Measurements from ENCODE around the gene TMEM50A.
"Not testable (repeated sequence)": the region's sequence is repeated elsewhere in the genome, so short reads cannot be mapped to it uniquely, and the experiment has no call there.

TMEM50A gene

DNA sequence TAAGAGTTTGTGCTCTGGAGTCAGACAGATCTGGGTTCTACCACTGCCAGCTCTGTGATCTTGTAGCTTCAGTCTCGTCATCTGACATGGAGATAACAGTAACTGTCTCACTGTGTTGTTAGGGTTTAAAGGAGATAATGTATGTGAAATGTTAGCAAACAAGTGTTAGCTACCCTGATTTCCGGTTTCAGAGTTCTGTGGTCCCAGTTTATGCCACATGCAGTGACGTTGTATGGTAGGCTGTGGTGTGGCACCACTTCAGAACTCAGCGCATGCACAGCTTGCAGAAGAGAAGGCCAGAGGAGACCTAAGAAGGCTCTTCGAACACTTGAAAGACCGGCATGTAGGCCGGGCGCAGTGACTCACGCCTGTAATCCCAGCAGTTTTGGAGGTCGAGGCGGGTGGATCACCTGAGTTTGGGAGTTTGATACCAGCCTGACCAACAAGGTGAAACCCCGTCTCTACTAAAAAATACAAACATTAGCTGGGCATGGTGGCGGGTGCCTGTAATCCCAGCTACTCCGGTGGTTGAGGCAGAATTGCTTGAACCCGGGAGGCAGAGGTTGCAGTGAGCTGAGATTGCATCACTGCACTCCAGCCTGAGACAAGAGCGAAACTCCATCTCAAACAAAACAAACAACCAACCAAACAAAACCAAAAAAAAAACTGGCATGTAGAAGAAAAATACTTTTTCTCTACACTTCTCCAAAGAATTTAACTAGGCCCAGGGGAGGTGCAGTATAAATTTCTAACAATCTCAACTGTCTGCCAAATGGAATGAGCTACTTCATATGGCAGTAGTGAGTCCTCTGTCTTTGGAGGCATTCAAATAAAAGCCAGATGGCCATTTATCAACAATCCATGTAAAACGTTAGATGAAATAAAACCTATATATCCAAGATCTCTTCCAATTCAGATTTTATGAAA is 10.0 kb upstream of the TMEM50A start:
- H3K4me3 ChIP-seq (replicated peaks; ENCODE audit: low read depth, low read length); DNase-seq (ENCODE audit: low read depth): not testable (repeated sequence)

DNA sequence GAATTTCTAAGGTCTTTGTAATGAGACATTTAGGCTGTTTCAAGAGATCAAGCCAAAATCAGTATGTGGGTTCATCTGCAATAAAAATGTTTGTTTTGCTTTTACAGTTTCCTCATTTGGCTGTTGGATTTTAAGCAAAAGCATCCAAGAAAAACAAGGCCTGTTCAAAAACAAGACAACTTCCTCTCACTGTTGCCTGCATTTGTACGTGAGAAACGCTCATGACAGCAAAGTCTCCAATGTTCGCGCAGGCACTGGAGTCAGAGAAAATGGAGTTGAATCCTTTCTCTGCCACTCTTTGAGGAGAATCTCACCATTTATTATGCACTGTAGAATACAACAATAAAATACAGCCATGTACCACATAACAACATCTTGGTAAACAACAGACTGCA is 9.3 kb upstream of the TMEM50A start:
- DNase-seq (ENCODE audit: low read depth); H3K4me3 ChIP-seq (replicated peaks; ENCODE audit: low read depth, low read length): not testable (repeated sequence)

DNA sequence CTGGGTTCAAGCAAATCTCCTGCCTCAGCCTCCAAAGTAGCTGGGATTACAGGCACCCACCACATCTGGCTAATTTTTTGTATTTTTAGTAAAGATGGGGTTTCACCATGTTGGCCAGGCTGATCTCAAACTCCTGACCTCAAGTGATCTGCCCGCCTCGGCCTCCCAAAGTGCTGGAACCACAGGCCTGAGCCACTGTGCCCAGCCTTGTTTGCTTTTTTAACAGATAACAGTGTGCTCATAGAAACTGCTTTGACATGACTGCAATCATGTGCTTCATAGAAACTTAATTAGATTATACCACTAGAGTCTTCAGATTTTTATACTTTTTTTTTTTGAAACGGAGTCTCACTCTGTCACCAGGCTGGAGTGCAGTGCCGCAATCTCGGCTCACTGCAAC is 8.8 kb upstream of the TMEM50A start:
- not testable (repeated sequence) for H3K4me3 ChIP-seq (replicated peaks; ENCODE audit: low read depth, low read length); DNase-seq (ENCODE audit: low read depth)

DNA sequence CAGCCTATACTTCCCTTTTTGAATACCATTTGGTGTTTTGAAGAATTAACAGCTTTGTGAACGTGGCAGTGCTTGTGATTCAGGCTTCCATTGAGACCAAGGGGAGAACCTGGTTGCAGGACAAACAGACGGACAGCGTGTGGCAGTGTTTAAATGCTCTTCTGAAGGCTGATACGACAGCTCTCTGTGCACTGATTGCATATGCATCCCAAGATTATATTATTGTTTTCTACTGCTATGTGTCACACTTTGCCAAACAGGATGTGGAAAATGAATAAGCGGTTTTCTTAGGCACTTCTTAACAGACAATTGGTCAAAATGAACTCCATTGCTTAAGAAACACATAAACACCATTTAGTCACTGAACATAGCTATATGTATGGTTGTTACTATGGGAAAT is 8.2 kb upstream of the TMEM50A start:
- not testable (repeated sequence) for DNase-seq (ENCODE audit: low read depth)

DNA sequence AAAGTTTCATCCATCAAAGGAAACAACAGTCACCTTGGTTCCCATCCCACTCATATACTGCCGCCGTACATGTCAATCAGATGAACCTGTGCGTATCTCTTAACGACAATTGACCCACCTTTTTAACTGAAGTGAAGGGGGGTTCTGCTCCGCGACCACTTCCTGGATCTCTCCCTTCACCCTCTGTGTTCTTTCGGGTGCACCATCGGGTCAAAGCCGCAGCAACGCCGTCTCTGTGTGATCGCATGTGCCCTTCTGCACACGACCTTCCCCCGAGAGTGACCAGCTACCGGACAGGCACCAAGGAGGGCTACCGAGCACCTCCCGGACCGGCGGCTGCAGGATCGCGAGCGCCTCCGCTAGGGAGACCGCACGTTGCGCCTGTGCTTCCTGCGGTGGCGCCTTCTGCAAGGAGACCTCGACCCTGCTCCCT is 1.2 kb upstream of the TMEM50A start:
- DNase-seq (ENCODE audit: low read depth) = not testable (repeated sequence)
- peak overlapping the region; percentile 79 for H3K4me3 ChIP-seq (replicated peaks; ENCODE audit: low read depth, low read length)

More for the DNA sequence above, 8.2 kb upstream of the TMEM50A start:
- not testable (repeated sequence) for H3K4me3 ChIP-seq (replicated peaks; ENCODE audit: low read depth, low read length)

DNA sequence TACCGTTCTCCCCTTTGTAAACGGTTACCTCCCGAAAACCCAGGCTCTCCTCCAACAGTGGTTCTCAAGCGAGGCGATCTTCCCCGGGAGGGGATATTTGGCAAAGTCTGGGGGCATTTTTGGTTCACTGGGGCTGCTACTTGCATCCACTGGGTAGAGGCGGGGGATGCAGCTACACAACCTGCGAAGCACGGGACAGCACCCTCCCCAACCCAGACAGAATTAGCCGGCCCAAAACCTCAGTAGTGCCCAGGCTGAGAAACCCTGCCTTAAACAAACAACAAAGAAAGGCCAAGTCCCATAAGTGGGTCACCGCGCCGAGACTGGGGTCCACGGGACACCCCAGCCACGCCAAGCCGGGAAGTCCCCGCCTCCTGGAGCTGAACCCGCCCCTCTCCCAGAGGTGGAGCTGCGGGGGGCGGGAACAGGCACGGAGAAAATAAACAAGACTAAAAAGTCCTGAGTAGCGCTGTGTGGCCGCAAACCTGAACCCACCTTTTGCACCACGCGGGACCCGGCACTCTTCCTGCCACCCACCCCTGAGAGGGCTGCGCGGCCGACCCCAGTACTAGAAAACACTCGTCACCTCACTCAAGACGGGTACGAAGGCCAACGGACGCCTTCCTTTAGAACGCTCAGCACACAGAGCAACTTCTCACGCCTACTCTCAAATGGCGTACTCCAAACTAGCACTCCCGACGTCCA is 499 bp upstream of the TMEM50A start:
- H3K4me3 ChIP-seq (replicated peaks; ENCODE audit: low read depth, low read length) = peak overlapping the region; percentile 95
- DNase-seq (ENCODE audit: low read depth) = not testable (repeated sequence)

DNA sequence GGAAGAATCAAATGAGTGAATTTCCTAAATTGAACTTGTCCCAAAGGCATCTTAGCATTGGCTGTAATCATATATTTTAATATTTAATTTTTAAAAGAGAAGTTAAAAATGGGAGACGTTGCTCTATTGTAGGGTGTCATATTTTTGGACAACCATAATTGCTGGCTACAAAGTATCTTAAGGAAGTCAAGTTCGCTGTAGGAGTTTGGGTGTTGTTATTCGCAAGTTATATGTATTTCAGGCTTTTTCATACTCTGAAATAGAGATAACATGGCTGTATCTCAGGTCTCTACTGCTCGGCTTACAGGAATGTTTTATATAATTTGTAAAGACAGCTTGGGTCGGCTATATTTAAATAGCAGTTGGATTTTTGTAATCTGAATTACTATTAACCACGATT is 852 bp downstream of the TMEM50A start:
- DNase-seq (ENCODE audit: low read depth) = no peak
- peak overlapping the region; percentile 95 for H3K4me3 ChIP-seq (replicated peaks; ENCODE audit: low read depth, low read length)
- TF ChIP-seq, protein P1, sequence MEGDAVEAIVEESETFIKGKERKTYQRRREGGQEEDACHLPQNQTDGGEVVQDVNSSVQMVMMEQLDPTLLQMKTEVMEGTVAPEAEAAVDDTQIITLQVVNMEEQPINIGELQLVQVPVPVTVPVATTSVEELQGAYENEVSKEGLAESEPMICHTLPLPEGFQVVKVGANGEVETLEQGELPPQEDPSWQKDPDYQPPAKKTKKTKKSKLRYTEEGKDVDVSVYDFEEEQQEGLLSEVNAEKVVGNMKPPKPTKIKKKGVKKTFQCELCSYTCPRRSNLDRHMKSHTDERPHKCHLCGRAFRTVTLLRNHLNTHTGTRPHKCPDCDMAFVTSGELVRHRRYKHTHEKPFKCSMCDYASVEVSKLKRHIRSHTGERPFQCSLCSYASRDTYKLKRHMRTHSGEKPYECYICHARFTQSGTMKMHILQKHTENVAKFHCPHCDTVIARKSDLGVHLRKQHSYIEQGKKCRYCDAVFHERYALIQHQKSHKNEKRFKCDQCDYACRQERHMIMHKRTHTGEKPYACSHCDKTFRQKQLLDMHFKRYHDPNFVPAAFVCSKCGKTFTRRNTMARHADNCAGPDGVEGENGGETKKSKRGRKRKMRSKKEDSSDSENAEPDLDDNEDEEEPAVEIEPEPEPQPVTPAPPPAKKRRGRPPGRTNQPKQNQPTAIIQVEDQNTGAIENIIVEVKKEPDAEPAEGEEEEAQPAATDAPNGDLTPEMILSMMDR (IDR thresholded peaks at IDR 0.05; ENCODE audit: low read length, missing control alignments) = no peak

DNA sequence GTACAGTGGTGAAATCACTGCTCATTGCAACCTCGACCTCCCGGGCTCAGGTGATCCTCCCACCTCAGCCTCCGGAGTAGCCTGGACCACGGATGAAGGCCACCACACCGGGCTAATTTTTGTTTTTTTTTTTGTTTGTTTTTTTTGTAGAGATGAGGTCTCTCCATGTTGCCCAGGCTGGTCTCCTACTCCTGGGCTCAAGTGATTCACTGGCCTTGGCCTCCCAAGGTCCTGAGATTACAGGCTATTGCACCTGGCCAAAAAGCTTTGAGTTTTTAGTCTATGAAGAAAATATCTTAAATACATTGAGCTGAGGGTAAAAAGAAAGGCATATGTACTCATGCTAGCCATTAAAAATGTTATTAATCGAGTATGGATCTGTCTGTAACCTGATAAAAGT is 3.6 kb downstream of the TMEM50A start:
- H3K4me3 ChIP-seq (replicated peaks; ENCODE audit: low read depth, low read length) = no peak overlapping the region
- DNase-seq (ENCODE audit: low read depth) = no peak
- TF ChIP-seq, protein P1 (IDR thresholded peaks at IDR 0.05; ENCODE audit: low read length, missing control alignments) = no peak

DNA sequence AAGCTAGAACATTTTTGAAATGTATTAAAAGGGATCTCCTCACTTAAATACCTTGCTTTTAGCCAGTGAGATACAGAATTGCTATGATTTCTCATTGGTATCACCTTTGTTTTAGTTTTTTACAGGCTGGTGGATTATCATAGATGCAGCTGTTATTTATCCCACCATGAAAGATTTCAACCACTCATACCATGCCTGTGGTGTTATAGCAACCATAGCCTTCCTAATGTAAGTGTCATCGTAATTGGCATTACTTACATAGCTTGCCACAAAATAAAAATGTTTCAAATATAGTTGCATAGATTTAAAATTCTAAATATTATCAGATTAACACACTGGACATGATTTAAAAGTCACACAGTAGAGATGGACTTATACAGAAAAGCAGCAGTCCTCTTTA is 4.7 kb downstream of the TMEM50A start:
- H3K4me3 ChIP-seq (replicated peaks; ENCODE audit: low read depth, low read length) = no peak overlapping the region
- DNase-seq (ENCODE audit: low read depth) = no peak
- TF ChIP-seq, protein P1 (IDR thresholded peaks at IDR 0.05; ENCODE audit: low read length, missing control alignments) = no peak

DNA sequence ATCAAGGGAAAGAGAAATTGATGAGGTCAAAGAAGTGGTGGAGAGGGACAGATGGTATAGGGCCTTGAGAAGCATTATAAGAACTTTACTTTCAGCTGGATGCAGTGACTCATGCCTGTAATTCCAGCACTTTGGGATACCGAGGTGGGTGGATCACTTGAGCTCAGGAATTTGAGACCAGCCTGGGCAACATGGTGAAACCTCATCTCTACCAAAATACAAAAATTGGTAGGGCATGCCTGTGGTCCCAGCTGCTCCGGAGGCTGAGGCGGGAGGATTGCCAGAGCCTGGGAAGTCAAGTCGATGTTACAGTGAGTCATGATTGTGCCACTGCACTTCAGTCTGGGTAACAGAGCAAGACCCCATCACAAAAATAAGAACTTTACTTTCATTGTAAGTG is 5.7 kb downstream of the TMEM50A start:
- DNase-seq (ENCODE audit: low read depth) = peak; percentile 69
- H3K4me3 ChIP-seq (replicated peaks; ENCODE audit: low read depth, low read length) = no peak overlapping the region
- TF ChIP-seq, protein P1 (IDR thresholded peaks at IDR 0.05; ENCODE audit: low read length, missing control alignments) = no peak
